ENCODE measurements around the gene HBS1L.

- TF ChIP-seq CTCF (IDR thresholded peaks at IDR 0.05) (no peak), POLR2A (IDR thresholded peaks at IDR 0.05) (no peak)
Observed at GRCh38 chr6:135084916-135085269, 30.3 kb upstream of the HBS1L start.

All from tibial nerve (tissue), 3 donors.